Suppressor macrophage (primary cell): ENCODE data around the gene PIP5K1C.
A peak's percentile ranks its signal among the peaks of the same experiment; 100 is the strongest.

ENCODE experiments used
- DNase-seq, 4 experiments: peaks; one replicate each; pipeline ENCODE4 v3.0.0-alpha.2; 2020 to 2022
- total RNA-seq, 17 experiments: gene quantifications; one replicate each; lab custom pipeline; 2026; ENCODE audit warnings: mixed read lengths in 6 of 17, inconsistent platforms in 3 of 17; lab: John Stamatoyannopoulos, UW

PIP5K1C gene, protein sequence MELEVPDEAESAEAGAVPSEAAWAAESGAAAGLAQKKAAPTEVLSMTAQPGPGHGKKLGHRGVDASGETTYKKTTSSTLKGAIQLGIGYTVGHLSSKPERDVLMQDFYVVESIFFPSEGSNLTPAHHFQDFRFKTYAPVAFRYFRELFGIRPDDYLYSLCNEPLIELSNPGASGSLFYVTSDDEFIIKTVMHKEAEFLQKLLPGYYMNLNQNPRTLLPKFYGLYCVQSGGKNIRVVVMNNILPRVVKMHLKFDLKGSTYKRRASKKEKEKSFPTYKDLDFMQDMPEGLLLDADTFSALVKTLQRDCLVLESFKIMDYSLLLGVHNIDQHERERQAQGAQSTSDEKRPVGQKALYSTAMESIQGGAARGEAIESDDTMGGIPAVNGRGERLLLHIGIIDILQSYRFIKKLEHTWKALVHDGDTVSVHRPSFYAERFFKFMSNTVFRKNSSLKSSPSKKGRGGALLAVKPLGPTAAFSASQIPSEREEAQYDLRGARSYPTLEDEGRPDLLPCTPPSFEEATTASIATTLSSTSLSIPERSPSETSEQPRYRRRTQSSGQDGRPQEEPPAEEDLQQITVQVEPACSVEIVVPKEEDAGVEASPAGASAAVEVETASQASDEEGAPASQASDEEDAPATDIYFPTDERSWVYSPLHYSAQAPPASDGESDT
- total RNA-seq, result 16.3 to 122 (median 49.8) reads per million in 17 experiments

DNA sequence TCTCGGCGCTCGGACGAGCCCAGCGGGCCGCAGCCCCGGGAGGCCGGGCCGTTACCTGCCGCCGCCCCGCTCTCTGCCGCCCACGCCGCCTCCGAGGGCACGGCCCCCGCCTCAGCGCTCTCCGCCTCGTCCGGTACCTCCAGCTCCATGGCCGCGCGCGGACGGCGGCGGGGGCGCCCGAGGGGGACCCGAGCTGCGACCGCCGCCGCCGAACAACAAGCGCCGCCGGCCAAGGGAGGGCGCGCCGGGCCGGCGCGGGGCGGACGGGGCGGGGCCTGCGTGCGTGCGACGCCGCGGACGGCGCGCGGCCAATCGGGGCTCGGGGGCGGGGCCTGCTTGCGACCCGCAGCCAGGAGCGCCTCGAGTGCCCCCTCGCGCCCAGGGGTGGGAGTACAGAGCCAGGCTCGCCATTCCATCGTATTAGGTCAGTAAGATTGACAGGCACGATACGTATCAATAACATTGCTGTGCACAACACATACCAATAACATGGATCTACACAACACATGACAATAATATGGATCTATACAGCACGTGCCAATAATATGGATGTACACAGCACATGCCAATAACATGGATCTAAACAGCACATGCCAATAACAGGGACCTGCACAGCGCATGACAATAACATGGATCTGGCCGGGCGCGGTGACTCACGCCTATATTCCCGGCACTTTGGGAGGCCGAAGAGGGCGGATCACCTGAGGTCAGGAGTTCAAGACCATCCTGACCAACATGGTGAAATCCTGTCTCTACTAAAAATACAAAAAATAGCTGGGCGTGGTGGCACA is at the start of gene PIP5K1C:
Gene PIP5K1C, minus strand, starts transcription at position 227 of the 791 bp plus-strand sequence. Its CDS starts 78 bp downstream, at position 149.
- DNase-seq, result peak; percentile 92 to 98 (median 96)

DNA sequence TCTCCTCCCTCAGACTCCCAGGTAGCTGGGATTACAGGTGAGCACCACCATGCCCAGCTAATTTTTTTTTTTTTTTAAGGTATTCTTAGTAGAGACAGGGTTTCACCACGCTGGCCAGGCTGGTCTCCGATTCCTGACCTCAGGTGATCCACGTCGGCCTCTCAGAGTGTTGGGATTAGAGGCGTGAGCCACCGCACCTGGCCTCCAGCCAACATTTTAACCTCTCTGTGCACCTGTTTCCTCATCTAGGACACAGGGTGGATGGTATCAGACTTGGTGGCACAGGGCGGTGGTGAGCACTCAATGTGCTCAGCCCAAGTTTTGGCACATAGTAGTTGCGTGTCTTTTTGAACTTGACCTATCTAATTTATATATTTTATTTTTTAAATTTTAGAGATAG is 48.7 kb upstream of the PIP5K1C start:
- DNase-seq, result no peak

GRCh38 chr19:3746371-3747056 is 46.2 kb upstream of the PIP5K1C start:
- no peak for DNase-seq

DNA sequence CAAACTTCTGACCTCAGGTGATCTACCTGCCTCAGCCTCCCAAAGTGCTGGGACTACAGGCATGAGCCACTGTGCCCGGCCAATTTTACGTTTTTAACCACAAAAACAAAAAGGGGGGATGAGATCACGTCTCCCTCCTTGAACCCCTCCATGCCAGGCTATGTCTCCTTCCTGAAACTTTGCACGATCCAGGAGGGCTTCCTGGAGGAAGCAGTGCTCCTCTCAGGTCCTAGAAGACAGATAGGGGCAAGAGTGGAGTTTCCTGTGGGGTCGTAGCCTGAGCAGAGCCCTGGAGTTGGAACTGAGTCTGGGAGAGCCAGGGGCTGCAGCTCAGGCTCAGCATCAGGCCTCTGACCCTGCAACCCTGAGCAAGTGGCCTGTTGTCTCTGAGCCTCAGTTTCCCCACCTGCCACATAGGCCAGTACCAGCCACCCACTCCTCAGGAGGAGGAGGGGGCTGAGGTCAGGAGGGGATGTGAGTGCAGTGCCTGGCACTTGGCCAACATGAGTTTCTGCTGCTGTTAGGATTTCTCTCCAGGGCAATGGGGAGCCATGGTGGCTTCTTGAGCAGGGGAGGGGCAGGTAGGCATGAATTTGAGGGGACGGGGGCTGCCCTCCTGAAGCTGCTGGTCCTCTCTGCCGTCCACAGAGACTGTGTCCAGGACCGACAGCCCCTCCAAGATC is 45.2 kb upstream of the PIP5K1C start:
- no peak for DNase-seq

DNA sequence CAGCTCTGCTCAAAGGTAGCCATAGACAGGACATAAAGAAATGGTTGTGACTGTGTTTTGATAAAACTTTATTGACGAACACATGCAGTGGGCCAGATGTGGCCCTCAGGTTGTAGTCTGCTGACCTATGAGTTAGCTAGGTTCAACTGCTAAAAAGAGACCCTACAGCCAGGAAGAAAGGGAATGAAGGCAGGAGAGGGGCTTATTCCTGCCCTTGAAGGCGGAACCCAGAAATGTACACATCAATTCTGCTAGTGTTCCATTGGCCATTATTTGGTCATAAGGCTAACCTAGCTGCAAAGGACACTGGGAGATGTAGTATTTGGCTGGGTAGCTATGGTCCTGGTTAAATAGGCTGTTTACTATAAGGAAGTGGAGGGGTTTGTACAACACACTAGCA is 43.2 kb upstream of the PIP5K1C start:
- DNase-seq, result peak in 2 of 4 experiments; percentile 34 to 37

GRCh38 chr19:3740431-3740830 is 40.2 kb upstream of the PIP5K1C start:
- DNase-seq, result no peak

DNA sequence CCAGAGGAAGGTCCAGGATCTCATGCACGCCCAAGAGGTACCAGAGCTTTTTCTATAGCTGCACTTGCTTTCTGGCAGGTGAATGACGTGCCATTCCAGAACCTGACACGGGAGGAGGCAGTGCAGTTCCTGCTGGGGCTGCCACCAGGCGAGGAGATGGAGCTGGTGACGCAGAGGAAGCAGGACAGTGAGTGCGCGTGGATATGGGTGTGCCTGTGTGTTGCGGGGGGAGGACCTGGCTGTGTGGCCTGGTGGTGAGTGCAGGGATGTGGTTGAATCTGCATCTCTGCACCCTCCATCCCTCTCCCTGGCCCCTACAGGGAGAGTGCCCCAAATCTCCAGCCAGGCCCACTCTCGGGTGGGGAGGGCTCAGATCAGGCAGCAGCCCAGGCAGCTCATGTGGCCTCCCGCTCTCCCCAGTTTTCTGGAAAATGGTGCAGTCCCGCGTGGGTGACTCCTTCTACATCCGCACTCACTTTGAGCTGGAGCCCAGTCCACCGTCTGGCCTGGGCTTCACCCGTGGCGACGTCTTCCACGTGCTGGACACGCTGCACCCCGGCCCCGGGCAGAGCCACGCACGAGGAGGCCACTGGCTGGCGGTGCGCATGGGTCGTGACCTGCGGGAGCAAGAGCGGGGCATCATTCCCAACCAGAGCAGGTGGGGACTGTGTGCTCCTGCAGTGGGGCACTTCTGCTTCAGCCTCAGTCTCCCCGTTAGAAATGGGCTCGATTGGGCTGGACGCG is 38.4 kb upstream of the PIP5K1C start:
- DNase-seq, result no peak

DNA sequence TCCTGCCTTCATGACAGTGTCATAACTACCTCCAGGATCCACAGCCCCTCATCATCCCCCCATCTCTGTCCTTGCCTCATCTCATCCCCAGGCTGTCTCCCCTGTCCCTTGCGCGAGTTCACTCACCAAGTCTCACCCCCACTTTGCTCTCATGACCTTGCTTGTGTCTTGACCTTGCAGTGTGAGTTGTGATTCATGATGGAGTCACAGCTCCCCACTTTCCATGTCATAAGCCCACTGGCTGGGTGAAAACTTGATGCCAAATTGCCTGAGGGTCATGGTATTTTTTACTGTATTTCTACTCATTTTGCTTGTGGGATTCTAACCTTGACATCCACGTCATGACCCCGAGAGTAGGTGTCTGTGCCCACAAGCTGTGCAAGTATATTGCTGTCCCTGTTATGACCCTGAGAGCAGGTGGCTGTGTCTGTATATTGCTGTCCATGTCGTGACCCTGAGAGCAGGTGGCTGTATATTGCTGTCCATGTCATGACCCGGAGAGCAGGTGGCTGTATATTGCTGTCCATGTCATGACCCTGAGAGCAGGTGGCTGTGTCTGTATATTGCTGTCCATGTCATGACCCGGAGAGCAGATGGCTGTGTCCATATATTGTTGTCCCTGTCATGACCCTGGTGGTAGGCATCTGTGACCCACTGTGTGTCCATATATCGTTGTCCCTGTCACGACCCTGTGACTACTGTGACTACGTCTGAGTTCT is 37.4 kb upstream of the PIP5K1C start:
- no peak for DNase-seq

DNA sequence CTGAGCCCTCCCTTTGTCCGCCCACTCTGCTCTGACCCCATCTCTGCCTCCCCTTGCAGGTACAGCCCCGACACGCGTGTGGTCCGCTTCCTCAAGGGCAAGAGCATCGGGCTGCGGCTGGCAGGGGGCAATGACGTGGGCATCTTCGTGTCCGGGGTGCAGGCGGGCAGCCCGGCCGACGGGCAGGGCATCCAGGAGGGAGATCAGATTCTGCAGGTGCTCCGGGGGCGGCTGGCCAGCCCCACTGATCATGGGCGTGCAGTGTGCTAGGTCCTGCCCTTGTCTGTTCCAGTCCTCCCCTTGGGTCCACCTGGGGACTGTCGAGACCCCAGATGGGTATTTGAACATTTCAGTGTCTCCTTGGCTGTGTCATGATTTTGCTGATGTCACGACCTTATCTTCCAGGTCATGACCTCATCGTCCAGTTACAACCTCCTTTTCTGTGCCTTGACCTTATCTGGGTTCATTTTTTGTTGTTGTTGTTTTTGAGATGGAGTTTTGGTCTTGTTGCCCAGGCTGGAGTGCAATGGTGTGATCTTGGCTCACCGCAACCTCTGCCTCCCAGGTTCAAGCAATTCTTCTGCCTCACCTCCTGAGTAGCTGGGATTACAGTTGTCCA is 35.9 kb upstream of the PIP5K1C start:
- DNase-seq, result no peak

GRCh38 chr19:3734310-3734600 is 34.0 kb upstream of the PIP5K1C start:
- no peak for DNase-seq

- no peak for DNase-seq
These were observed 33.5 kb upstream of the PIP5K1C start for GRCh38 chr19:3733549-3734309.

GRCh38 chr19:3732108-3732507 is 31.8 kb upstream of the PIP5K1C start:
- DNase-seq, result no peak

DNA sequence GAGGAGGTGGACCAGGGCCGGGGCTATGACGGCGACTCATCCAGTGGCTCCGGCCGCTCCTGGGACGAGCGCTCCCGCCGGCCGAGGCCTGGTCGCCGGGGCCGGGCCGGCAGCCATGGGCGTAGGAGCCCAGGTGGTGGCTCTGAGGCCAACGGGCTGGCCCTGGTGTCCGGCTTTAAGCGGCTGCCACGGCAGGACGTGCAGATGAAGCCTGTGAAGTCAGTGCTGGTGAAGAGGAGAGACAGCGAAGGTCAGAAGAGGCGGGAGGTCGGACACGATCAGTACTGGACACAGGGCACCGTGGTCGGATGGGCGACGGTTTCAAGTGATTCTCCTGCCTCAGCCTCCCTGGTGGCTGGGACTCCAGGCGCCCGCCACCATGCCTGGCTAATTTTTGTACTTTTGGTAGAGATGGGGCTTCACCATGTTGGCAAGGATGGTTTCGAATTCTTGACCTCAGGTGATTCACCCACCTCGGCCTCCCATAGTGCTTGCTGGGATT is 30.2 kb upstream of the PIP5K1C start:
- DNase-seq, result no peak

DNA sequence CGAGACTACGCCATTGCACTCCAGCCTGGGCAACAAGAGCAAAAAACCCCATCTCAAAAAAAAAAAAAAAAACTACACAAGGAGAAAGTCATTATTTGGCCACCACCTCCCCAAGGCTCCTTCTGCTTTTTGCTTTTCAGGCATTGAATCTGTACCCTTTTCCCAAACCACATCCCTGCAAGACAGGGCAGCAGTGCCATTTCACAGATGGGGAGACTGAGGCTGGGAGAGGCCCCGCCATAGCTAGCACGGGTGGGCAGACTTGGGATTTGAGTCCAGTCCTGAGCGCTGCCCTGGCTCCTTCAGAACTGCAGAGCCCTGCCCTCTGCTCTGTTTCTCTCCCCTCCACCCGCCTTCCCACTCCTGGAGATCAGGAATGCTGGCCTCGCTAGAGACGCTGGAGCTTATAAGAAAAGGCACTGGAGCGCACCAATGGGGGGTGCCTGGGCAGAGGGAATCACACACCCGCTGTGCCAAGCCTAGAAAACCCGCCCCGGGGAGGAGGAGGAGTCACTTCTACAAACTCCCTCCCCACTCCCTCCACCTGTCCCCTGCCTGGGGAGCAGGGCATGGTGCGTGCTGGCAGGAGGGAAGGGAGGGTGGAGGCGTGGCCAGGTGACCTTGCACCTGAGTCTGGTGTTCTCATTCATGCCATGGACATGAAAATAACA is 25.5 kb upstream of the PIP5K1C start:
- no peak for DNase-seq

DNA sequence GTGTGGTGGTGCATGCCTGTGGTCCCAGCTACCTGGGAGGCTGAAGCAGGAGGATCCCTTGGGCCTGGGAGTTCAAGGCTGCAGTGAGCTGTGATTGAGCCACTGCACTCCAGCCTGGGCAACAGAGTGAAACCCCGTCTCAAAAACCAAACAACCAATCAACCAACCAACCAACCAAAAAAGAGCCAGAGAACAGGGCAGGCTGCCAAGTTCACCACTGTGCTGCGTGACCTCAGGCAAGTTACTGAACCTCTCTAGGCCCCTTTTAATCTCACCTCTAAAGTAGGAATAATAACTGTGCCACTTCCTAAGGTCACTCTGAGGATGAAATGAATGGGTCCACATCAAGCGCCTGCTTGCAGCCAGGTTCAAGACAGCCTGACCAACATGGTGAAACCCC is 24.9 kb upstream of the PIP5K1C start:
- DNase-seq, result no peak

- DNase-seq, result no peak
These were observed 23.6 kb upstream of the PIP5K1C start for GRCh38 chr19:3723883-3724282.

DNA sequence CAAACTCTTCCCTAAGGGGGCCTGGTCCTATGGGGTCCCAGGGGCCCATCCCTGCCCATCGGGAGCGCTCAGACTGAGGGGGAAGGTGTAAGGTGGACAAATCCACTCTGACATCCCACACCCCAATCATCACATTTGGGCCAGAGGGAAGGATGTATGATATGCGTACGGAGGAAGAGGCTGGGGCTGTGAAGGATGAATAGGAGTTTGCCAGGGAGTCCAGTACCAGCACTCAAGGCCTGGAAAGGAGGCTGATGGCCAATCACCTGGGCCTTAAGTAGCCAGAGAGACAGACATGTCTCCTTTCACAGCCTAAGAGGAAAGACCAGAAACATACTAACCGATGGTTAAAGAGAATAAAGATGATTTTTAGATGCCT is 22.8 kb upstream of the PIP5K1C start:
- DNase-seq, result no peak

- DNase-seq, result no peak
These were observed 22.3 kb upstream of the PIP5K1C start for GRCh38 chr19:3722443-3723109.
